Stimulated activated CD4-positive, alpha-beta T cell treated with anti-CD3 and anti-CD28 coated beads, Interleukin-4, amount 100 ng/mL, for 48 hours (primary cell): ENCODE results near the gene TSPO.

Experiments
- DNase-seq, 2 donors: peaks; one replicate each; pipeline ENCODE4 v3.0.0-alpha.2; 2020; ENCODE audit warnings: low read depth in 2 of 2

TSPO gene

DNA sequence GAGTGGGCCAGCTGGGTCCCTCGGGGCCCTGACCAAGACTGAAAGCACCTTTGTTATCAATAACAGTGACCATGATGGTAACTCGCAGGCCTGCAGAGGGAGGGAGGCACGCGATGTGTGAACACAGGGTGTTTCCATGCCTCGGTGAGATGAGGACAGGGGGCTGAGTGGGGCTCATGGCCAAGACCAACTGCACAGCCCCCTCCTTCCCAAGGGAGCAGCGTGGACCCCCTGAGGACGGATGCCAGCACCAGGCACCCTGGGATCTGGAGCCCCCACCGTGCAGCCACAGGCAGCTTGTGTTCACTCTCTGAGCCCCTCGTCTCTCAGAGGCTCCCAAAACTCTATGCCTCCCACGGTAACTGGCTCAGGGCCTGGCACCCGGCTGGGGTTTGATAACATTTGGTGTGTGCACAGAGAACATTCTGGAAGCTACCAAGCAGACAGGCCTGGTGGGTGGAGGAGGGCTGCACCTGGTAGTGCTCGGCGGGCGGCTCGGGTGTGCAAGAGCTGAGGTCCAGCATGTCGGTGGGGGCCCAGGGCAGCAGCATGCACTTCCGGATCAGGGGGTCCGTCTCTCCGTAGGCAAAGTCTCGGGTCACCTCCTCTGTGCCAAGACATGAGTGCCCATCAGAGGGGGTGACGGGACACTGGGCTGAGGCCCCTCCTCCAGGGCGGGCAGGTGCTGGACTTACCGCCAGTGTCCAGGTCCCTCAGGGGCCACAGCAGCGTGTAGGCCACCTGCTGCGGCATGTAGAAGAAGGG is 28.0 kb downstream of the TSPO start:
- no peak for DNase-seq

DNA sequence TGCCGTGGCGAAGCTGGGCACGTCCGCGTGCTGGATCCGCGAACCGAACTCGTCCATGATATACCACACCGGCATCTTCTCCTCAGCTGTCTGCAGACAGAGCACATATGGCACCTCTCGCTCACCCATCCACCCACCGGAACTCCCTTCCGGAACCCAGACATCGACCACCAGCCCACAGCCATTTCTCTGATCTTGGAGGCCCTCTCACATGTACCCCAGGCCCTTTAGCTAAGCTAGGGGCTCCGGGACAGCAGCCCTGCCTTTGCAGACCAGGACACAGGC is 28.5 kb downstream of the TSPO start:
- no peak for DNase-seq

GRCh38 chr22:43180670-43181069 is 29.3 kb downstream of the TSPO start:
- no peak for DNase-seq

DNA sequence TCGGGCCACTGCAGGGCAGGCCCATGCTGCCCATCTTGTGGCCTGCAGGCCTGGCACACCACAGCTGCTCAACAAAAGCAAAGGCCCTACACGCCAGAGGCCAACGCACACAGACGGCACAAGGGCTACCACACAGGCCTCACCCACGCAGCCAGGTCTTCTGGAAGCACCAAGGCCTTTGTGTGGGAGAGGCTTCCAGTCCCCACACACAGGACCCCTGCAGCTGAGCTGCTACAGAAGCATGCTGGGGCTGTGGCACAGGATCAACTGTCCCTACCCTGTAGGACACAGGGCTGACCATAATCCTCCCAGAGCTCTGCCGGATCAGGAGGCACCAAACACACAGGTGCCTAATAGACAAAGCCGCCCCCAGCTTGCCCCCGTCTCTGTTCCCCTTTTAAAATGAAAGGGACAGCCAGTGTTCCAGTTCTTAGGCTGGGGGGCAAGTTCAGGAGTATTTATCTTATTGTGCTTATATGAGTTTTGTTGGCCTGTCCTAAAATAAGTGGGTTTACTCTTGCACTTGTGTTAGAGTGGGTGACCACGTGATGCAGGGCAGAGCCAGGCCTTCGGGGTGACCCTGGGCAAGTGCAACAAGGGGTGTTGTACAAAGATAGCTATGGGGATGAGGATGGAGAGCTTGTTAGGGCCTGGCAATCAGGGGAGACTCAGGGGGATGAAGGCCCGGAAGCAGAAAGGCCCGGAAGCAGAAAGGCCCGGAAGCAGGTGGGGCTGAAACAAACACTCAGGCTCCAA is 30.1 kb downstream of the TSPO start:
- no peak for DNase-seq

DNA sequence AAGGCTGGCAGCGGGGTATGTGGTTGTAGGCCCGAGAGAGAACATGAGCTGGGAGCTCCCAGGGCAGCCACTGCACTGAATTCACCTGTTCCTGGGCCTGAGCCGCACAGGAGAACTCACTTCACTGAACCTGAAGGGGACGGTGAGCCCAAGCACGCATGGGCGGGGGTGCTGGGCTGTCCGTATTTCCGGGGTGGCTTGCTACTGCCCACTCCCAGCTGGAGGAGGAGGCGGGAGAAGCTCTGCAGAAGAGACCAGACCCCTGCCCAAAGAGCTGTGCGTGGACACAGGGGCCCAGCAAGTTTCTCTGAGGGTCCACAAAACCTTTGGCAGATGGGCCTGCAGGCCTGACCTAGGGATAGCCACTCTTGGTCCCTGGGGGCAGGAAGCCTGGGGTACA is 30.8 kb downstream of the TSPO start:
- no peak for DNase-seq

GRCh38 chr22:43182726-43183125 is 31.4 kb downstream of the TSPO start:
- no peak for DNase-seq

DNA sequence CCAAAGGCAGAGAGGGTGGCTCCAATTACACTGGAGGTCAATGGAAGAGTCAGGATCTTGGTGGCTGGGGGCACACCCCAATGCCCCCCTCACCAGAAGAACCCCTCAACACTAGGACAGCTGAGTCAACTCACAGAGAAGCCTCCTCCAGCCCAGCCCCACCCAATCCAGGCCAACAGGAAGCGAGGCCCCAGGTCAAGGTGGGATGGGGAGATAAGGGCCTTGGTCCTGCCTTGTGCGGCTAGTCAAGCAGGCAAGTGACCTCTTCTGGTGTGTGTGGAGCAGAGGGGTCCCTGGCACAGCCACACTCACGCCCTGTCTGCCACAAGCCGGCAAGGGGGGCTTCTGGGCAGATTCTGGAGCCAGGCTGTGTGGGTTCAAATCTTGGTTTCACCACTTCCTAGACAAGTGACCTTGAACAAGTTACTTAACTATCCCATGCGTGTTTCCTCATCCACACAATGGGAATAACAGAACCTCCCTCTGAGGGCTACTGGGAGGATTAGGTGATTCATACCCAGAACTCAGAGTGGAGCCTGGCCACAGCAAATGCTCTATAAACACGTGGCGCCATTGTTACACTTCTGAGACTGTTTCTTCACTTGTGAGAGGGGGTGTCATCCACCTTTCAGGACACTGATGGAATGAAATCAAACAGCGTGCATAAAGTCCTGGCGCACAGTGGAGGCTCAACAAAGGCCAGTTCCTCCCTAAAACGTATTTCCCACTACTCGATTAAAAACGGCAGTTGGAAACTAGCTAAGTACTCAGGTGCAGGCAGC is 32.3 kb downstream of the TSPO start:
- no peak for DNase-seq

DNA sequence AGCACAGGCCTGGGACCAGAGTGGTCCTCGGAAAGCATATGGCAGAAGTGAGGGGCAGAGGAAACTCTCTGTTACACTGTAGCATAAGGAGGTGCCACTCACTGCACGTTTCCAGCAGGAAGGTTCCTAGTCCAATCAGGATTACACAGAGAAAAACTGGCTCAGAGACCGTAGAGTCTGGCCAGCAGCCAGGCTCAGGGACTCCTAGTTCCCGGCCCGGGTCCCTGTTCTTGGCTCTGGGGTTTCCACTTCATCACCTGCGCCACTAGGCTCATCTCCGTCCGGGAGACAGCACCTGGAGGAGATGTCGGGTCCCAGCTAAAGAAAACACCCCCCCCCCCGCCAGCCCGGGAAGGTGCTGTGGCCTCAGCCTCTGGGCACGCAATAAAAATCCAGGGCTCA is 34.5 kb downstream of the TSPO start:
- DNase-seq = no peak

- peak; percentile 48 to 49 for DNase-seq
These were observed 35.2 kb downstream of the TSPO start, which contains the start of gene TTLL12 for GRCh38 chr22:43186272-43187170. Gene TTLL12, minus strand, starts transcription at chr22:43187134. Its CDS starts 65 bp downstream, at chr22:43187069.

DNA sequence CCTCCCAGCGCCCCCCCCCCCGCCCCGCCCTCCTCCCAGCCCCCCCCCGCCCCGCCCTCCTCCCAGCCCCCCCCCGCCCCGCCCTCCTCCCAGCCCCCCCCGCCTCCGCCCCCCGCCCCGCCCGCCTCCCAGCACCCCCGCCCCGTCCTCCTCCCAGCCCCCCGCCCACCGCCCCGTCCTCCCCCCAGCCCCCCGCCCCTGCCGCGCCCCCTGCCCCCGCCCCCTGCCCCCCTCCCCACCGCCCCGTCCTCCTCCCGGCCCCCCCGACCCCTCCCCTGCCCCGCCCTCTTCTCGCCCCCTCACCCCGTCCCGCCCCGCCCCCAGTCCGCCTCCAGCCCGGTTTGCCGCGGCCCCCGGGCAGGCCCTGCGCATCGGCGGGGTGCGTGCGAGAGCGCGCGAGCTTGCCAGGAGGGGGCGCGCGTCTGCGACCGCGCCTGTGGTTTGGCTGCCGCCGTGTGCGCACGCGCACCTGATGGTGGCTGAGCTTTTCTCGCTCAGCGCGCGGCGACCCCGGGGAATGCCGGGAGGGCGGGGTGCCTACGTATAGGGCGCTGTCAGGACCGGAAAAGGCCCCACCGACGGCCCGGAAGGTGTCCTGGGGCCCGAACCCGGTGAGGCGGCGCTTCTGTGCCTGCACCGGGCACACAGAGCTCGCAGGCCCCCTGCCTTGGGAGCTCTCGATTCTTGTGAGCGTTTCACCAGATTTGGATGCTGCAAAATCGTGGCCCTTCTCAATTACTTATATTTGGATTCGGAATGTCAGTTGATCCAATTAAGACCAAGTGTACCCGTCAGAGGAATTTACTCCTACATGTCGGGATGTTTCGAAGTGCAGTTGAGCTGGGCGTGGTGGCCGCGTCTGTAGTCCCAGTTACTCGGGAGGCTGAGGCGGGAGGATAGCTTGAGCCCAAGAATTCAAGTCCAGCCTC is 36.1 kb downstream of the TSPO start:
- peak; percentile 93 to 94 for DNase-seq

DNA sequence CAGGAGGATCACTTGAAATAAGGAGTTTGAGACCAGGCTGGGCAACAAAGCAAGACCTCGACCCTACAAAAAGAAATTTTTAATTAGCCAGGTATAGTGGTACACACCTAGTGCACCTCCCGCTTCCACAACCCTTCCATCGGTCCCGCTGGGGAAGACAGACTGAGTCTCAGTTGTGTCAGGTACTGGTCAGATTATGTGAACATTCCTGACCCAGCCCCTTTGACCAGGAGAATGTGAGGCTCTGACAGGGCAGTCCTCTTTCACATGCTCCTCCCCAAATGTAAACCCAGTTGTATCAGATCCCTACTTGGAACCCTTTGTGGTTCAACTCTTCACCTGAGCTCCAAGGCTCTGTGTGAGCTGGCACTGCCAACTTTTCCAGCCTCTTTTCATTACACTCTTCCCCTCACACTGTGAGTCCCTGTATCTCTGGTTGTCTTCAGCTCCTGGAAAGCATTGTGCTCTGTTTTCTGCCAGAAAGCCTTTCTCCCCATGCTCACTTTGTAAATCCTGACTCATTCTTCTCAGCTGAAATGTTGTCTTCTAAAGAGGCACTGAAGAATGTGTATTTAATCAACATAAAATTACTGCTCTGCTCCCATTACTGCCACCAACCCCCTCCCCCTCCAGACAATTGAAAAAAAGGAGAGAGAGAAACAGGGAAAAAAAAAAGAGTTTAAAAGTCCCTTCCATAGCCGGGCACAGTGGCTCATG is 37.6 kb downstream of the TSPO start:
- DNase-seq = no peak

DNA sequence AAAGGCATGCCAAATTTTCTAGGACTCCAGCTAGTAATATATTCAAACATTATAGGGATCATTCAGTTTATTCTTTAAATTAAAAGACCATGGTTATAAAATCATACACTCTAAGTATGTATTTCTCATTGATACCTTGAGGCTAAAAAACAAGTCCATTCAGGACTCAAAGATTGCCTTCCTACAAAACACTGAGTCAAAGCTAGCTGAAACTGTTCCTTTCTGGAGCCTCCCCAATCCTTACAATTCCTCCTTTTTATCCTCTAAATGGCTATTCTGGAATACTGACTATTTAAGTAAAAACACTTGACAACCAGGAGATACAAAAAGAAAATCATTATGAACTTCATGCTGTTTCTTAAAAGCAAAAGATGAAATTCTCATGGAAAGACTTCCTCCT is 40.5 kb downstream of the TSPO start:
- DNase-seq = no peak

- DNase-seq = no peak
These were observed 46.0 kb downstream of the TSPO start for GRCh38 chr22:43197271-43197941.

GRCh38 chr22:43198126-43198525 is 46.8 kb downstream of the TSPO start:
- DNase-seq = no peak

GRCh38 chr22:43198936-43199335 is 47.6 kb downstream of the TSPO start:
- no peak for DNase-seq

DNA sequence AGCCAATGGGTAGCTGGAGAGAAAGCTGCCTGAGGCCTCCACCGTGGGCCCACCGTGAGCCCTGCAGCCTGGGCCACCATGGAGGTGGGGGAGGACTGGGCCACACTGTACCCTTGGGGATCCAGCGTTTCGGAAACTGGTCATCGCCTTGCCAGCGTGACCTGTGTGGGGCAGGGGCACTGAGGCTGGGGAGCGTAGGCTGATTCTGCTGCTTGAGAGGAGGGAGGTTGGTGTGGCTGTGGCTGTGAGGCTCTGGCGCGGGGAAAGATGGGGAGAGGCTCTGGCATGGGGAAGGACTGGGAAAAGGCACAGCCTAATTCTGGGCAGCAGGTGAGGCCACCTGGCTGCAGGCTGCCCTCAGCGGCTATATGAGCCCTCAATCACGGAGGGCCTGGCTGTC is 48.2 kb downstream of the TSPO start:
- no peak for DNase-seq

GRCh38 chr22:43200031-43200430 is 48.7 kb downstream of the TSPO start:
- DNase-seq = no peak

DNA sequence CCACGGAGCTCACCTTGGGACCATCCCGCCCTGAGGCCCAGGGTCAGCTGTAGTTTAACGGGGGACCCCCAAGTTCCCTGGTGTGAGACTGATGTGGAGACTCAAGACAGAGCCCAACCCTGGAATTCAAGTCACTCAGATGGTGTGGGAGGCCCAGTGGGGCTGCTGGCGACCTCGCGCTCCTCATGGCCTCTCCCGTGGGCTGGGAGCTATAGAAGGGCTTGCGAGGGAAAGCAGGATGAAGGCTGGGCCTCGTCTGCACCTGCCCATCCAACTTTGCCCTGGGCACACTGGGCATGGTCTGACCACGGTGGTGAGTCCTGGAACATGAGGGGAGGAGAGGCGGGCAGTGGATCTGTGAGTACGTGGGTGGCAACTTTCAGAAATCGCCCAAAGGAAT is 49.2 kb downstream of the TSPO start:
- no peak for DNase-seq

- DNase-seq = no peak
These were observed 50.3 kb downstream of the TSPO start for GRCh38 chr22:43201486-43202219.
